Activated CD4-positive, alpha-beta T cell treated with anti-CD3 and anti-CD28 coated beads, Interleukin-2, amount 50 U/mL, for 24 hours (primary cell): ENCODE results near the gene LIN9.

Source experiments
- DNase-seq, 2 donors: peaks; one replicate each; pipeline ENCODE4 v3.0.0-alpha.2; 2020; ENCODE audit warnings: low read depth in 1 of 2, low spot score in 1 of 2

LIN9 gene

GRCh38 chr1:226181996-226182714, 126.8 kb downstream of the LIN9 start:
- no peak for DNase-seq
